Immature natural killer cell (primary cell): ENCODE results near the gene TSPAN15. TPM values are rescaled to one million over a fixed set of nuclear protein-coding genes. Genes with fewer than 3 reads are reported as not detected.

Experiments used
- DNase-seq, 3 donors: peaks; one replicate each; pipeline ENCODE4 v3.0.0; 2022; ENCODE audit warnings: mixed read lengths in 1 of 3
- H3K27ac Mint-ChIP-seq, 6 donors: one replicate each; pipeline ENCODE4 v1.8.0; 2020; ENCODE audit warnings: mixed read lengths in 6 of 6, mild to moderate bottlenecking in 5 of 6, inconsistent platforms in 4 of 6, moderate library complexity in 3 of 6
- H3K27me3 Mint-ChIP-seq, 3 donors: one replicate each; pipeline ENCODE4 v1.8.0; 2020 to 2021; ENCODE audit warnings: low read depth in 3 of 3, mild to moderate bottlenecking in 3 of 3, mixed read lengths in 3 of 3, moderate library complexity in 3 of 3, inconsistent platforms in 1 of 3
- H3K36me3 Mint-ChIP-seq, 3 donors: one replicate each; pipeline ENCODE4 v1.8.0; 2020; ENCODE audit warnings: mixed read lengths in 3 of 3, inconsistent platforms in 2 of 3, mild to moderate bottlenecking in 2 of 3
- H3K4me1 Mint-ChIP-seq, 2 donors: one replicate each; pipeline ENCODE4 v1.8.0; 2020; ENCODE audit warnings: inconsistent platforms in 2 of 2, mild to moderate bottlenecking in 2 of 2, mixed read lengths in 2 of 2, moderate library complexity in 1 of 2
- H3K4me3 Mint-ChIP-seq, 5 donors: one replicate each; pipeline ENCODE4 v1.8.0; 2020; ENCODE audit warnings: mild to moderate bottlenecking in 5 of 5, mixed read lengths in 5 of 5, inconsistent platforms in 3 of 5, moderate library complexity in 3 of 5
- H3K9me3 Mint-ChIP-seq, 6 donors: one replicate each; pipeline ENCODE4 v1.8.0; 2020; ENCODE audit warnings: mild to moderate bottlenecking in 6 of 6, mixed read lengths in 6 of 6, inconsistent platforms in 4 of 6, moderate library complexity in 3 of 6
- polyA plus RNA-seq, 3 donors: library from polyadenylated mRNA; unstranded; fragments of 300-500 nt; fragmentation: Illumina TruSeq; gene quantifications; one replicate each; pipeline ENCODE4 v1.2.3, GENCODE V29; 2021

The TSPAN15 gene
- polyA plus RNA-seq, 3 donors from 2014 or later = 0.39 to 2.4 TPM; not detected in 1

DNA sequence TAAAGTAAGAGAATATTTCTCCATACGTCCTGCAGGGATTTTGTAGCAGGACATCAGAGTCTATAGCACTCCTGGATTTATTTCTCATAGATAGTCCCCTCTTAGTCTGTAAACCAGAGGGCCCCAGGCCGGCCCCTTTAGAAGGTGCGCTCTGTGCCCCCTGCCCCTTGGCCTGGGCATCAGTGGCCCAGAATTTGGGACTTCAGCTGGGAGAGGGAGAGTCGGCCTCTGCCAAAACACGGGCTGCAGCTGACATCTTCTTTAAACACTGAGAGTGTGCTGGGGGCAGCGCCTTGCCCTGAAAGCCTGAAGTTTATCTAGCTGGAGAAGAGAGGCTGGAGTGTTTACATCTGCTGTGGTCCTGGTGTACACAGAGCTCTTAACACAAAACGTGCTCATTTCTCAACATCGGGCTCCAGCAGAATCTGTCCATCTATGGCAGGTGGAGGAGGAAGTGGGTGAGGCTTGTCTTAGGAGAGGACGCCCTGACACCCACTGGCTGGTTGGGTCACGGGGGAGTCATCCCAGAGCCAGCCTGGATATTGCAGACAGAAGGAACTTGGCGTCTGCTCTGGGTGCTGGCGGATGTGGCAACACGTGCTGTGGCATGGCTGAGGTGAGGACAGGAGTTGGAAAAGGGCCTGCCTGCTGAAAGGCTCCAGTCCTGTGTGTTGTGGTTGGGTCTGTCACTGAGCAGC is 29.5 kb upstream of the TSPAN15 start:
- H3K27me3 Mint-ChIP-seq = peaks cover 0 to 5% (median 0%) of the 10 kb centered on the region in 3 donors
- no peak overlapping the region for H3K4me3 Mint-ChIP-seq
- H3K9me3 Mint-ChIP-seq = peaks cover 0 to 3% (median 0%) of the 10 kb centered on the region in 6 donors
- peaks cover 0 to 3% (median 0%) of the 10 kb centered on the region in 3 donors for H3K36me3 Mint-ChIP-seq
- peaks cover 0 to 5% of the 10 kb centered on the region in 2 donors for H3K4me1 Mint-ChIP-seq
- no peak for DNase-seq
- H3K27ac Mint-ChIP-seq = no peak overlapping the region

DNA sequence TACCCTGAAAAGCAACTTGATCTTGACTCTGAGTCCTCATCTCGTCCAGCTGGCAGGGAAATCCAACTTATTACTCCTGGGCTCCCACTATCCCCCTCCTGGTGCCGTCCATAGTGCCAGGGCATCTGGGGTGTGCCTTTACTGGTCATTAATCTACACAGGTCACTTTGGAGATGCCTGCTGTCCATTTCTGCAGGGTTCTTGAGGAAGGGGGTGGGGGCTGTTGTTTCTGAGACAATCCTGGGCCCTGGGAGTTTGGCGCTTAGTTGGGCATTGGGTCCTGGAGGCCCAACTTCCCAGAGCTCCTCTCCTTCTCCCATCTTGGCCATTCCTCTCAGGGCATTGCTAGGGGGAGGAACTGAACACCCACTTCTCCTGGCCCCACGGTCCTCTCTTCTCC is 28.6 kb upstream of the TSPAN15 start:
- Mint-ChIP-seq H3K4me1 (peaks cover 0 to 10% of the 10 kb centered on the region in 2 donors), H3K27me3 (peaks cover 0 to 5% (median 0%) of the 10 kb centered on the region in 3 donors), H3K9me3 (peaks cover 0 to 3% (median 0%) of the 10 kb centered on the region in 6 donors), H3K4me3 (no peak overlapping the region), H3K36me3 (peaks cover 0 to 3% (median 0%) of the 10 kb centered on the region in 3 donors), H3K27ac (no peak overlapping the region)
- DNase-seq = no peak

DNA sequence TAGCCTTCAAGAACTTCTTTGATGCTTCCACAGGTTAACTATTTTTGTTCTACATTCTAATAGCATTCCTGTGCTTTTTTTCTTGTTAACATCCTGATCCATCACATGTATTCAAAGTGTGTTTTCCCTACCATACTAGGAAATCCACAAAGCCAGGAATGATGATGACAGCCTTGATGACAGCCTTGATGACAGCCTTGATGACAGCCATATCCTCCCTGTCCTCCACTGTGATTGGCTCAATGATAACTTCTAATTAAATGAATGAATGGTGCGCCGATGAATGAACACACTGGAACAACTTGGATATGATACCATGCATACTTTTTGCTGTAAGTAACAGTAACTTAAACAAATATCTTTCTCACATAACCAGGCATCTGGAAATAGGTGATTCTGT is 26.2 kb upstream of the TSPAN15 start:
- no peak overlapping the region for H3K27ac Mint-ChIP-seq
- H3K4me1 Mint-ChIP-seq = peaks cover 0 to 18% of the 10 kb centered on the region in 2 donors
- peaks cover 0 to 3% (median 0%) of the 10 kb centered on the region in 6 donors for H3K9me3 Mint-ChIP-seq
- DNase-seq = no peak
- H3K4me3 Mint-ChIP-seq = no peak overlapping the region
- peaks cover 0 to 3% (median 0%) of the 10 kb centered on the region in 3 donors for H3K36me3 Mint-ChIP-seq
- H3K27me3 Mint-ChIP-seq = peaks cover 0 to 4% (median 0%) of the 10 kb centered on the region in 3 donors

DNA sequence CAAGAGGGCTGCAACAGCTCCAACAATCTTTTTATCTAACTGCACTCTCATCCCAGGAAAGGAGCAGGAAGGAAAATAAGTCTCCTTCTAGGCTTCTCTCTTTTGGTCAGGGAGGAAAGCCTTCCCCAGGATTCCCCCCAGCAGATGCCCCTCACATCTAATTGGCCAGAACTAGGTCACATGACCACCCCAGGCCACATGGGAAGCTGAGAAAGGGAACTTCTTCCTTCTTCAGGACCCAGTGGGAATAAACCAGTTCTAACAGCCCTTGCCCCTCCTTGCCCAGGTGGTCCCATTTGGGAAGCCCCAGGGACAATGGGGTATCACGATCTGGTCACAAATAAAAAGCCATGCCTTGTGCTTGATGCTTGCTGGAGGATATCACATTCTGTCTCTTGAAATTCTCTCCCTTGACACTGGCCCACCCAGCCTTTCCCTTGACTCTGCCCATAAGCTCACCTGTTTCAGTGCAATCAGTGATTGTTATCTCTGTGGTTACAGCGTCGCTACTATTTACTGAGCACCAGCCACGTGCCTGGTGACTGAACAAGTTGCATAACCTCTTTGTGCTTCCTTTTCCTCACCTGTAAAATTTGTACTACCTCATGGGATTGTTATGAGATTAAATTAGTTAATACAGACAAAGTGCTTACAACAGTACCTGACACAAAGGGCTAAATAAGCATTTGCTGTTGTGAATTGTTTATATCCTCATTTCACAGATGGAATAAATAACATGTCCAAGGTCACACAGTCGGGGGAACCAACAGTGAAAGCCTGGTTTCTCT is 25.6 kb upstream of the TSPAN15 start:
- Mint-ChIP-seq H3K9me3 (peaks cover 0 to 3% (median 0%) of the 10 kb centered on the region in 6 donors), H3K27ac (no peak overlapping the region)

DNA sequence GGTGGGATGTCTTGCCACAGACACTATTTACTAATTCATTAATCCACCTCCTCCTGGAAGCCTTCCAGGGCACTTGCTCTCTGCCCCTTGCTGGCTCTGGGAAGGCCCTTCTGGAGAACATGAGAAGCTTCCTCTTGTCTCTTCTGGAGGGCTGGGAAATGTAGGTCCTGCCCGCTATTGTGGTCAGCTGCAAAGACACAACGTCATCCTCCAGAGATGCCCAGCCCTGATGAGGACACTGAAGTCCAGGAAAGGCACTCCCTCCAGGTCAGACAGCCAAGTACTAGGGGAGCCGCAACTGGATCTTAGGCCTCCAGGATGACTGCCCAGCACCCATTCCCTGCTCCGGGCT is 24.9 kb upstream of the TSPAN15 start:
- Mint-ChIP-seq H3K9me3 (peaks cover 0 to 3% (median 0%) of the 10 kb centered on the region in 6 donors), H3K4me3 (no peak overlapping the region), H3K4me1 (peaks cover 0 to 18% of the 10 kb centered on the region in 2 donors), H3K36me3 (peaks cover 0 to 3% (median 0%) of the 10 kb centered on the region in 3 donors), H3K27ac (no peak overlapping the region), H3K27me3 (peaks cover 0 to 4% (median 0%) of the 10 kb centered on the region in 3 donors)
- DNase-seq = no peak

More for the DNA sequence above, 25.6 kb upstream of the TSPAN15 start:
- H3K4me1 Mint-ChIP-seq = peaks cover 0 to 18% of the 10 kb centered on the region in 2 donors
- H3K4me3 Mint-ChIP-seq = no peak overlapping the region
- DNase-seq = no peak
- peaks cover 0 to 4% (median 0%) of the 10 kb centered on the region in 3 donors for H3K27me3 Mint-ChIP-seq
- peaks cover 0 to 3% (median 0%) of the 10 kb centered on the region in 3 donors for H3K36me3 Mint-ChIP-seq

DNA sequence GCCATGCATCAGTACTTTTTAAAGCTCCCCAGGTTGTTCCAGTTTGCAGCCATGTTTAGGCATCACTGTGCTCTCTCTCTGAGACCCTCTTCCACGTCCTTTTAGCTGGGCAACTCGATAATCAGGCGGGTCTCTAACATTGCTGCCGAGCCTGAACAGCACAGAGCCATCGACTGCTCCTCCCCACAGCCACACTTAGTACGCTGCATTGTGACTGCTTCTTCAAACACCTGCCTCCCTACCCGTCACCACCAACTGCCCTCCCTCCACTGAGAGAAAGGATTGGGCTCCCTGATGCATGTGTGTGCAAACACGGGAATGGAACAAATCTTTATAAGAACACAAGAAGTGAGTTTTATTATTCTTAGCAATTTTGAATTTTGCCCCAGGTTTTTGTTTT is 23.1 kb upstream of the TSPAN15 start:
- H3K27me3 Mint-ChIP-seq = peaks cover 0 to 4% (median 2%) of the 10 kb centered on the region in 3 donors
- peak overlapping the region in 1 of 6 donors; percentile 6 for H3K27ac Mint-ChIP-seq
- peaks cover 0 to 3% (median 0%) of the 10 kb centered on the region in 3 donors for H3K36me3 Mint-ChIP-seq
- H3K4me1 Mint-ChIP-seq = peaks cover 0 to 18% of the 10 kb centered on the region in 2 donors
- no peak overlapping the region for H3K4me3 Mint-ChIP-seq
- no peak for DNase-seq
- H3K9me3 Mint-ChIP-seq = no peaks in the 10 kb centered on the region

DNA sequence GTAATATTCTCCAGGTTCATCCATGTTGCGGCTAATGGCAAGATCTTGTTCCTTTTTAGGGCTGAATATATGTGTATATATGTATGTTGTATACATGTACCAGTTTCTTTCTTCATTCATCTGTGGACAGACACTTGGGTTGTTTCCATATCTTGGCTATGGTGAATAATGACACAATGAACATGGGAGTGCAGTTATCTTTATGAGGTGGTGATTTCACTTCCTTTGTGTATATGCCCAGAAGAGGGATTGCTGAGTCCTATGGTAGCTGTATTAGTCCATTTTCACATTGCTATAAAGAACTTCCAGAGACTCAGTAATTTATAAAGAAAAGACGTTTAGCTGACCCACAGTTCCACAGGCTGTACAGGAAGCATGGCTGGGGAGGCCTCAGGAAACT is 17.1 kb upstream of the TSPAN15 start:
- no peaks in the 10 kb centered on the region for H3K4me1 Mint-ChIP-seq
- H3K4me3 Mint-ChIP-seq = no peak overlapping the region
- no peaks in the 10 kb centered on the region for H3K36me3 Mint-ChIP-seq
- peaks cover 0 to 15% (median 2%) of the 10 kb centered on the region in 3 donors for H3K27me3 Mint-ChIP-seq
- no peak overlapping the region for H3K27ac Mint-ChIP-seq
- H3K9me3 Mint-ChIP-seq = no peaks in the 10 kb centered on the region
- DNase-seq = no peak

DNA sequence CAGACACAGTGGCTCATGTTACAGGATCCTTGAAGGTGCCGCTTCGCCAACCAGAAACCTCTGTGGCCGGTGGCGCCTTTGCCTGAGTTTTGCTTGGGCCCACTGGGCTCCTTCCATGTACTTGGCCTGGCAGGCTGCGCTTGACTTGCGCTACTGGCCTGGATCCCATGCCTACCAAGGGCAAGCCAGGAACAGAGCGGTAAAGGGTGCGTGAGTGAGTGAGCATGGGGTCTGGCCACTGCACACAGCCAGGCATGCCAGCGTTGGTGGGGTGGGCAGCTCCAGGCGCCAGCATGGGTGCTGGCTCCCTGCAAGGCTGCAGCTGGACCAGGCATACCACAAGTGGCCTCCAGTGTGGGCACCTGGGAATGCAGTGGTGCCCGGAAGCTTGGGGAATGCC is 16.3 kb upstream of the TSPAN15 start:
- DNase-seq = no peak
- no peak overlapping the region for H3K4me3 Mint-ChIP-seq

GRCh38 chr10:69435966-69436520 is 15.2 kb upstream of the TSPAN15 start:
- H3K36me3 Mint-ChIP-seq = no peaks in the 10 kb centered on the region
- no peak overlapping the region for H3K27ac Mint-ChIP-seq
- no peak for DNase-seq
- H3K27me3 Mint-ChIP-seq = peaks cover 0 to 19% (median 2%) of the 10 kb centered on the region in 3 donors
- no peaks in the 10 kb centered on the region for H3K4me1 Mint-ChIP-seq
- H3K9me3 Mint-ChIP-seq = no peaks in the 10 kb centered on the region
- H3K4me3 Mint-ChIP-seq = no peak overlapping the region

More for the DNA sequence above, 16.3 kb upstream of the TSPAN15 start:
- H3K27me3 Mint-ChIP-seq = peaks cover 0 to 17% (median 2%) of the 10 kb centered on the region in 3 donors
- no peaks in the 10 kb centered on the region for H3K9me3 Mint-ChIP-seq
- no peaks in the 10 kb centered on the region for H3K4me1 Mint-ChIP-seq
- H3K27ac Mint-ChIP-seq = no peak overlapping the region
- H3K36me3 Mint-ChIP-seq = no peaks in the 10 kb centered on the region

DNA sequence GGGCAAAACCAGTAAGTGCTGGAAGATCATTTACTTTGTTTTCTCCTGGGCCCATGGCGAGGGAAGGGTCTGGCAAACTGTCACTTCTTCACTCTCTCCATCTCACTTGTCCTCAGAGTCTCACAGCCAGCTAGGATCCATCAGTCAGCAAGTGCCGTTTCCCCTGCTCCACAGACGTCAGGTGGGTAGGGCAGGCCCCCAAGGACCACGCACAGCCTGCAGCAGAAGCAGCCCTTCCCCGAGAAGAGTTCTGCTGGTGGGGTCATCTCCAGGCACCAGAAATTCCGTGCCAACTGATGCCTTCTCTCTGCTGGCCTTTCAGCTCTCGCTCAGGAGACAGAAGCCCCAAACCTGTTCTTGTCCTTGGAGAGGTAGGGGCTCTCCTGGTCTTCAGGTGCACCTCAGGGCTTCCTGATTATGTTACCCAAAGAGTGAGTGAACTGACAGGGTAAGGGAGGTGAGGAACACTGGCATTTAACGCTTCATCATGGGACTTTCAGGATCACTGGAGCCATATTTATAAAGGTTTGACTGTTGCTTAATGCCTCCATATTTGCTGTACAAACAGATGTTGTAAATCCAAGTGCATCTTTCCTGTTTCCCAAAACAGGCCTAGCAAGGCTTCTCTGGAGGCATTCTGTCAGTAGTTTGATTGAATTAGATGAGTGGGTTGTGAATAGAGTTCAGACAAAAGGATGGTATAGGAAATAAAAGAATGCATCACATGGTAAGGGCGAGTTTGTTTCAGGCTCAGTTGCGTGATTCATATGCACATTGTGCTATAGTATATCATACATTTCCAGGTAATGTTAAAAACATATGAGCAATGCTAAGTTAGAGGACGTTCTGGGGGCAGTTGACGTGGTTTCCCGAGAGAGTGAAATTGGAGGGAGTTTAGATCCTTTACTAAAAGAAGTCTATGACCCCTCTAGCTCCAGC is 13.7 kb upstream of the TSPAN15 start:
- H3K9me3 Mint-ChIP-seq = no peaks in the 10 kb centered on the region
- DNase-seq = no peak
- H3K4me3 Mint-ChIP-seq = no peak overlapping the region
- no peaks in the 10 kb centered on the region for H3K4me1 Mint-ChIP-seq
- H3K36me3 Mint-ChIP-seq = no peaks in the 10 kb centered on the region
- H3K27ac Mint-ChIP-seq = no peak overlapping the region
- H3K27me3 Mint-ChIP-seq = peaks cover 0 to 23% (median 2%) of the 10 kb centered on the region in 3 donors

DNA sequence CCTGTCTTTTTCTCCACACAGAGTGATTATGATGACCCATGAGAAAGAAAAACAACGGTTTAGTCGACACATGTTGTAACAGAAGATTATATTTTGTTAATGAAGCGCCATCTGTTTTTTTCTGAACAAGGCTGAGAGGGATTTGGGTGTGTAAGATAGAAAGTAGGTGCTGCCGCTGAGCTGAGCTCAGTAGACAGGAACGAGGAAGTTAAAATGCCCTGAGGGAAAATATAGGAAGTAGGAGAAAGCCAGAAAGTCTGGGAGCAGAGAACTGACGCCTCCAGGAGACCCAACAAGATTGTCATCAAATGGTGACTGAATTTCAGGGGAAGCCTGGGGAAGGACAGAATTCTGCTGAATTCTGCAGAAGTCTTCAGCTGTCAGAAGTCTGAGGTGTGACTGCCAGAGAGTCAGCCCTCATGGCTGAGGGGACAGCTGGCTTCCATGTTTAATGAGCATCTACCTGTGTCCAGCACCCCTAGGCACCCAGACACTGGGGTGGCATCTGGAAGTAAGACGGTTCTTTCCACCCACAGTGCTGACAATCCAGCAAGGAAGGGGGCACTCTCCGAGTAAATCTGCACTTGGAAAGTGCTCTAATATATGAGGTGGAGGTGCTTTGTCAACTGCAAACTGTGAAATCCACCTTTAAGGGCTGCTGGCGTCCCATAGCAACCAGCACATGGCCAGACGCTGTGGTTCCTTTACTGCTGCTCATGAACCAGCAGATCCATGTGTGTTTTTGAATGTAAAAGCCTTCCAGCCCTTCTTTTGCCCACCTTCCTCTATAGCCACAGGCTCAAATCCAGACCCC is 12.5 kb upstream of the TSPAN15 start:
- no peaks in the 10 kb centered on the region for H3K4me1 Mint-ChIP-seq
- no peaks in the 10 kb centered on the region for H3K9me3 Mint-ChIP-seq
- H3K27me3 Mint-ChIP-seq = peaks cover 0 to 25% (median 2%) of the 10 kb centered on the region in 3 donors
- no peak overlapping the region for H3K27ac Mint-ChIP-seq
- H3K36me3 Mint-ChIP-seq = no peaks in the 10 kb centered on the region
- DNase-seq = no peak
- no peak overlapping the region for H3K4me3 Mint-ChIP-seq

DNA sequence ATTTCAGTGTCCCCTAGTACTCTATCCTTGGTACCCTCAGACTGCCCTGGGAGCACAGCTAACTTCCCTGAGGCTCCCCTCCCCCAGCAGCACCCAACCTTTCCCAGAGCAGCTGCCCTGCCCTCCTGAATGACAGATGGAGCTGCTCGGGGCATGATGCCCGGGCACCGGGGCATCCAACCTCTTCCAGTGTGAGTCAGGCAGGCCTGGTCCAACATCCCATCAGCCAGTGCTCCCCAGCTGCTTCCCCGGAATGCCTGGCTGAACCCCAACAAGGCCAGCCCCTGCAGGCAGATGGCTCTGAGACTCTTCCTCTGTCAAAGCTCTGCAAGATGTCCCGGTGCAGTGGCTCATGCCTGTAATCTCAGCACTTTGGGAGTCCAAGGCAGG is 11.9 kb upstream of the TSPAN15 start:
- no peak overlapping the region for H3K4me3 Mint-ChIP-seq
- no peaks in the 10 kb centered on the region for H3K9me3 Mint-ChIP-seq
- peaks cover 0 to 23% (median 2%) of the 10 kb centered on the region in 3 donors for H3K27me3 Mint-ChIP-seq
- H3K4me1 Mint-ChIP-seq = no peaks in the 10 kb centered on the region
- no peak overlapping the region for H3K27ac Mint-ChIP-seq
- H3K36me3 Mint-ChIP-seq = no peaks in the 10 kb centered on the region
- no peak for DNase-seq
